Mesendoderm (in vitro differentiated cells): ENCODE results near the gene GPATCH2L.

Experiments
- DNase-seq: peaks from one replicate; pipeline ENCODE4 v3.0.0; 2013
- H2AK5ac ChIP-seq: 2 replicates; pipeline ENCODE4 v1.6.1; 2013; ENCODE audit warnings: low read length, inconsistent platforms
- H2BK120ac ChIP-seq: 2 replicates; pipeline ENCODE4 v1.6.1; 2013; ENCODE audit warnings: low read depth, mild to moderate bottlenecking, low read length, moderate library complexity, mixed read lengths
- H2BK15ac ChIP-seq: replicated peaks from 2 replicates; pipeline ENCODE4 v1.6.1; 2013; ENCODE audit warnings: low read depth, mild to moderate bottlenecking, moderate library complexity
- H2BK5ac ChIP-seq: 2 replicates; pipeline ENCODE4 v1.6.1; 2013; ENCODE audit warnings: low read length, inconsistent platforms
- H3K18ac ChIP-seq: 2 replicates; pipeline ENCODE4 v1.6.1; 2013; ENCODE audit warnings: mild to moderate bottlenecking, low read length, mixed read lengths
- H3K23ac ChIP-seq: one replicate; pipeline ENCODE4 v1.6.1; 2013; ENCODE audit warnings: low read length
- H3K27ac ChIP-seq: 2 replicates; pipeline ENCODE4 v1.5.1; 2013; ENCODE audit warnings: low read depth, mild to moderate bottlenecking, inconsistent platforms, low read length, moderate library complexity
- H3K27me3 ChIP-seq: 2 replicates; pipeline ENCODE4 v1.6.1; 2013; ENCODE audit warnings: low read length, control low read depth, mild to moderate bottlenecking, inconsistent platforms; ENCODE audit not compliant: insufficient read depth, poor library complexity
- H3K36me3 ChIP-seq: 2 replicates; pipeline ENCODE4 v1.6.1; 2013; ENCODE audit warnings: low read length, inconsistent platforms; ENCODE audit not compliant: control insufficient read depth, insufficient read depth
- H3K4ac ChIP-seq: one replicate; pipeline ENCODE4 v1.6.1; 2013; ENCODE audit warnings: low read depth, mild to moderate bottlenecking, low read length, moderate library complexity
- H3K4me1 ChIP-seq: 2 replicates; pipeline ENCODE4 v1.6.1; 2013; ENCODE audit warnings: low read depth, low read length, inconsistent platforms; ENCODE audit not compliant: control insufficient read depth
- H3K4me2 ChIP-seq: 2 replicates; pipeline ENCODE4 v1.6.1; 2013; ENCODE audit warnings: low read length
- H3K4me3 ChIP-seq: 2 replicates; pipeline ENCODE4 v1.5.1; 2013; ENCODE audit warnings: mild to moderate bottlenecking, low read length
- H3K56ac ChIP-seq: one replicate; pipeline ENCODE4 v1.6.1; 2013; ENCODE audit warnings: low read length
- H3K79me1 ChIP-seq: 2 replicates; pipeline ENCODE4 v1.6.1; 2013; ENCODE audit warnings: low read length, inconsistent platforms
- H3K79me2 ChIP-seq: 2 replicates; pipeline ENCODE4 v1.6.1; 2013; ENCODE audit warnings: mild to moderate bottlenecking, low read length; ENCODE audit not compliant: control insufficient read depth, insufficient read depth
- H3K9ac ChIP-seq: 2 replicates; pipeline ENCODE4 v1.6.1; 2013; ENCODE audit warnings: low read length, inconsistent platforms
- H4K5ac ChIP-seq: one replicate; pipeline ENCODE4 v1.6.1; 2013; ENCODE audit warnings: low read length
- H4K8ac ChIP-seq: one replicate; pipeline ENCODE4 v1.6.1; 2013; ENCODE audit warnings: low read depth, mild to moderate bottlenecking, control low read depth, low read length, moderate library complexity
- WGBS: extraction: QIAGEN DNeasy Blood & Tissue Kit; methylation state at CpG from one replicate; pipeline ENCODE4 v1.1.7; 2013; ENCODE audit warnings: low lambda C conversion rate, missing lambda C conversion rate; ENCODE audit not compliant: insufficient coverage; ENCODE audit errors: extremely low coverage; 5-methylcytosine and 5-hydroxymethylcytosine counted together

The GPATCH2L gene

DNA sequence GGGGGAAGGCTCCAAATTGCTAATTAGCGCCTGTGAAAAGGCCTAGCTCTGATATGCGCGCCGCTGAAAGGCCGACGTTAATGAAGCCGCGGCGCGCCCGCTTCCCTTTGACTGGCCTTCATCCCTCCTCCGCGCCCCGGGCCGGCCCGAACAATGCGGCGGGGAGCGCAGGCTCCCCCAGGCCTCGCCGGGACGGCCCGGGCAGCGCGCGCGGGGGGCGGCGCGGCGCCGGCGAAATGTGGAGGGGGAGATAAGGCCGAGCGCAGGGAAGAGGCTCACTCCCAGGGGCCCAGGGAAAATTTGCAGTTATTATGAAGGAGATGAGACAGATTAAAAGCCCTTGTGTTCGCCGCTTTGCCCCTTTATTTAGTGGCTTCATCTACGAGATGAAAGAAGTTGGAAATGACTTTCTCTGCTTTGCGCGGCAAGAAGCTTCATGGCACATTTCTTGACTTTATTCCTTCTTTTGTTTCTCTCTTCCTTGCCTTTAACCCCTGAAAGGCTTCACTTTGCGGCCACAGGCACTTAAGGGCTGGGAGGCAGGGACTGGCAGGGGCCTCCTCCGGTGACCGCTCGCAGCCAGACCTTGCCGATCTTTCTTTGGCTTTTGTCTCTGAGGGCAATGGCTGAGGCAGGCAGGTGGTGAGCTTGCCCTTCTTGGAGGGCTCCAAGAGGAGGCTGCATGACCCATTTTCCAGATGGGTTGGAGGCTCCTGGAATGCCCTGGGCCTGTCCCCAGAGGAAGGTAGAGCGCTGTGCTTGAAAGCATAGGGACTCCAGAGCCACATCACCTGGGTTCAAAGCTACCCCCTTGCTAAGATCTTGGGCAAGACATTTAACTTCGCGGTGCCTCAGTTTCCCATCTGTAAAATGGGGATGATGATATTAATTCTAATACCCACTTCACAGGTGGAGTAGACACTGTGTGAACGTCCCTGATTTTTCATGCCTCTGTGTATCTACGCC is 12.7 kb upstream of the GPATCH2L start:
- Histone ChIP-seq H3K27ac (peak overlapping the region; percentile 73), H2BK5ac (peak overlapping the region; percentile 77), H2BK15ac (peak overlapping the region; percentile 21), H3K27me3 (no peaks in the 10 kb centered on the region), H3K4me1 (peaks cover 14% of the 10 kb centered on the region), H2BK120ac (peak overlapping the region; percentile 89), H3K9ac (peak overlapping the region; percentile 58), H3K4me3 (no peak overlapping the region), H3K36me3 (no peaks in the 10 kb centered on the region), H2AK5ac (no peak overlapping the region), H3K18ac (peak overlapping the region; percentile 65), H4K8ac (no peak overlapping the region), H3K4me2 (peak overlapping the region; percentile 7), H3K56ac (peak overlapping the region; percentile 77), H4K5ac (no peak overlapping the region), H3K79me1 (no peaks in the 10 kb centered on the region), H3K4ac (peak overlapping the region; percentile 86), H3K23ac (no peak overlapping the region), H3K79me2 (no peaks in the 10 kb centered on the region)
- no CpG with 5 or more reads among the region's 50 CpGs for WGBS
- peak; percentile 91 for DNase-seq

GRCh38 chr14:76143642-76144041 is 8.1 kb upstream of the GPATCH2L start:
- H3K23ac ChIP-seq = no peak overlapping the region
- H3K4me1 ChIP-seq = peaks cover 4% of the 10 kb centered on the region
- no peaks in the 10 kb centered on the region for H3K79me1 ChIP-seq
- no peak overlapping the region for H2BK5ac ChIP-seq
- no peak overlapping the region for H3K4ac ChIP-seq
- no peak overlapping the region for H2AK5ac ChIP-seq
- H3K79me2 ChIP-seq = no peaks in the 10 kb centered on the region
- H3K4me2 ChIP-seq = no peak overlapping the region
- H2BK120ac ChIP-seq = no peak overlapping the region
- H3K18ac ChIP-seq = no peak overlapping the region
- H3K4me3 ChIP-seq = no peak overlapping the region
- H4K5ac ChIP-seq = no peak overlapping the region
- no peak overlapping the region for H2BK15ac ChIP-seq
- DNase-seq = no peak
- no peak overlapping the region for H3K27ac ChIP-seq
- H3K56ac ChIP-seq = no peak overlapping the region
- no peaks in the 10 kb centered on the region for H3K36me3 ChIP-seq
- WGBS = no CpG with 5 or more reads among the region's 2 CpGs
- H3K27me3 ChIP-seq = no peaks in the 10 kb centered on the region
- no peak overlapping the region for H4K8ac ChIP-seq
- no peak overlapping the region for H3K9ac ChIP-seq

- no peak overlapping the region for H3K18ac ChIP-seq
- H3K27ac ChIP-seq = no peak overlapping the region
- no peaks in the 10 kb centered on the region for H3K27me3 ChIP-seq
- H3K4me1 ChIP-seq = no peaks in the 10 kb centered on the region
- H2BK15ac ChIP-seq = no peak overlapping the region
- H3K79me1 ChIP-seq = peaks cover 2% of the 10 kb centered on the region
- no peak for DNase-seq
- H3K23ac ChIP-seq = no peak overlapping the region
- H4K8ac ChIP-seq = no peak overlapping the region
- H2BK120ac ChIP-seq = no peak overlapping the region
- H3K4me3 ChIP-seq = no peak overlapping the region
- peaks cover 2% of the 10 kb centered on the region for H3K79me2 ChIP-seq
- H4K5ac ChIP-seq = no peak overlapping the region
- H3K4me2 ChIP-seq = no peak overlapping the region
- no peaks in the 10 kb centered on the region for H3K36me3 ChIP-seq
- H2AK5ac ChIP-seq = no peak overlapping the region
- H3K4ac ChIP-seq = no peak overlapping the region
- no peak overlapping the region for H2BK5ac ChIP-seq
- no peak overlapping the region for H3K9ac ChIP-seq
- H3K56ac ChIP-seq = no peak overlapping the region
Observed at GRCh38 chr14:76146976-76147375, 4.7 kb upstream of the GPATCH2L start.

DNA sequence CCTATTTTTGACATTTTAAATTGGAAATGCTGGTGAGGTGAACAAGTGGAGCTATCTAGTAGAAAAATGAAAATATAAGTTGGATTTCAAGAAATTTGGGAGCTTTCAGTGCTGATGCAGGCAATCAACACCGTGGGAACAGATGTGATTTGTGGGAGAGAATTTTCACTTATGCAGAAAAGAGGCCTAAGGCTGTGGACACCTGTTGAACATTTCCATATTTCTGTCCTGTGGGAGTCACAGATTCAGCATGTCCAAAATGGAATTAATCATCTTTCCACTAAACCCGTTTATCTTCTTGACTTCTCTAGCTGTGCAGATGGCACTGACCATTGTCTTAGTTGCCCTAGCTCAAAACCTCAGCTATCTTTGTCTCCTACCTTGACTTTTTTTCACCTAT is 2.5 kb upstream of the GPATCH2L start:
- peaks cover 4% of the 10 kb centered on the region for H3K79me1 ChIP-seq
- H3K9ac ChIP-seq = no peak overlapping the region
- no peak overlapping the region for H2BK5ac ChIP-seq
- no peak overlapping the region for H2AK5ac ChIP-seq
- no peak for DNase-seq
- H3K4ac ChIP-seq = no peak overlapping the region
- no peak overlapping the region for H2BK15ac ChIP-seq
- no peak overlapping the region for H3K4me2 ChIP-seq
- H3K36me3 ChIP-seq = no peaks in the 10 kb centered on the region
- H3K27me3 ChIP-seq = no peaks in the 10 kb centered on the region
- H3K79me2 ChIP-seq = peaks cover 23% of the 10 kb centered on the region
- no peak overlapping the region for H4K8ac ChIP-seq
- peaks cover 2% of the 10 kb centered on the region for H3K4me1 ChIP-seq
- H3K4me3 ChIP-seq = no peak overlapping the region
- H3K56ac ChIP-seq = no peak overlapping the region
- no peak overlapping the region for H3K27ac ChIP-seq
- H4K5ac ChIP-seq = no peak overlapping the region
- no peak overlapping the region for H3K23ac ChIP-seq
- WGBS = no CpG with 5 or more reads among the region's 2 CpGs
- H2BK120ac ChIP-seq = no peak overlapping the region
- H3K18ac ChIP-seq = no peak overlapping the region

GRCh38 chr14:76152333-76152681 is 585 bp downstream of the GPATCH2L start:
- Histone ChIP-seq H2BK5ac (peak overlapping the region; percentile 64), H3K23ac (no peak overlapping the region), H3K79me2 (peaks cover 49% of the 10 kb centered on the region), H3K9ac (peak overlapping the region; percentile 94), H3K4me3 (peak overlapping the region; percentile 94), H3K27me3 (no peaks in the 10 kb centered on the region), H3K27ac (no peak overlapping the region), H2AK5ac (no peak overlapping the region), H4K5ac (no peak overlapping the region), H3K18ac (peak overlapping the region; percentile 77), H3K36me3 (peaks cover 3% of the 10 kb centered on the region), H3K4me1 (peaks cover 7% of the 10 kb centered on the region), H3K56ac (peak overlapping the region; percentile 98), H3K4me2 (peak overlapping the region; percentile 86), H2BK120ac (no peak overlapping the region), H2BK15ac (no peak overlapping the region), H3K4ac (peak overlapping the region; percentile 50), H3K79me1 (peaks cover 9% of the 10 kb centered on the region), H4K8ac (no peak overlapping the region)
- WGBS = no CpG with 5 or more reads among the region's 17 CpGs
- peak; percentile 87 for DNase-seq
